ENCODE measurements around the gene C1orf226. TPM values are rescaled to one million over a fixed set of nuclear protein-coding genes. Genes with fewer than 3 reads are reported as not detected.
A peak's percentile ranks its signal among the peaks of the same experiment; 100 is the strongest.

Gene C1orf226
- total RNA-seq, 4 donors from 2014 or later: 0.13 to 4.0 (median 2.3) TPM

GRCh38 chr1:162389971-162390370 is 8.4 kb downstream of the C1orf226 start:
- H3K4me3 ChIP-seq (replicated peaks in 1 of 3): no peak overlapping the region
- no peaks in the 10 kb centered on the region for H3K36me3 ChIP-seq
- DNase-seq: no peak
- 75 to 76% methylated on average over 7 to 9 of the region's 9 CpGs for WGBS, 2 donors
- no peaks in the 10 kb centered on the region for H3K9me3 ChIP-seq
- no peaks in the 10 kb centered on the region for H3K4me1 ChIP-seq
- H3K27me3 ChIP-seq: no peaks in the 10 kb centered on the region
- intact Hi-C loops (cut with DNase I): loop anchor here (5.0 kb wide), 1 partner anchor 333 kb away; no protein-coding TSS in a partner anchor
- no peak overlapping the region for H3K27ac ChIP-seq
- TF ChIP-seq POLR2A (IDR thresholded peaks at IDR 0.05): no peak
- TF ChIP-seq, protein P1, sequence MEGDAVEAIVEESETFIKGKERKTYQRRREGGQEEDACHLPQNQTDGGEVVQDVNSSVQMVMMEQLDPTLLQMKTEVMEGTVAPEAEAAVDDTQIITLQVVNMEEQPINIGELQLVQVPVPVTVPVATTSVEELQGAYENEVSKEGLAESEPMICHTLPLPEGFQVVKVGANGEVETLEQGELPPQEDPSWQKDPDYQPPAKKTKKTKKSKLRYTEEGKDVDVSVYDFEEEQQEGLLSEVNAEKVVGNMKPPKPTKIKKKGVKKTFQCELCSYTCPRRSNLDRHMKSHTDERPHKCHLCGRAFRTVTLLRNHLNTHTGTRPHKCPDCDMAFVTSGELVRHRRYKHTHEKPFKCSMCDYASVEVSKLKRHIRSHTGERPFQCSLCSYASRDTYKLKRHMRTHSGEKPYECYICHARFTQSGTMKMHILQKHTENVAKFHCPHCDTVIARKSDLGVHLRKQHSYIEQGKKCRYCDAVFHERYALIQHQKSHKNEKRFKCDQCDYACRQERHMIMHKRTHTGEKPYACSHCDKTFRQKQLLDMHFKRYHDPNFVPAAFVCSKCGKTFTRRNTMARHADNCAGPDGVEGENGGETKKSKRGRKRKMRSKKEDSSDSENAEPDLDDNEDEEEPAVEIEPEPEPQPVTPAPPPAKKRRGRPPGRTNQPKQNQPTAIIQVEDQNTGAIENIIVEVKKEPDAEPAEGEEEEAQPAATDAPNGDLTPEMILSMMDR (IDR thresholded peaks at IDR 0.05): no peak

DNA sequence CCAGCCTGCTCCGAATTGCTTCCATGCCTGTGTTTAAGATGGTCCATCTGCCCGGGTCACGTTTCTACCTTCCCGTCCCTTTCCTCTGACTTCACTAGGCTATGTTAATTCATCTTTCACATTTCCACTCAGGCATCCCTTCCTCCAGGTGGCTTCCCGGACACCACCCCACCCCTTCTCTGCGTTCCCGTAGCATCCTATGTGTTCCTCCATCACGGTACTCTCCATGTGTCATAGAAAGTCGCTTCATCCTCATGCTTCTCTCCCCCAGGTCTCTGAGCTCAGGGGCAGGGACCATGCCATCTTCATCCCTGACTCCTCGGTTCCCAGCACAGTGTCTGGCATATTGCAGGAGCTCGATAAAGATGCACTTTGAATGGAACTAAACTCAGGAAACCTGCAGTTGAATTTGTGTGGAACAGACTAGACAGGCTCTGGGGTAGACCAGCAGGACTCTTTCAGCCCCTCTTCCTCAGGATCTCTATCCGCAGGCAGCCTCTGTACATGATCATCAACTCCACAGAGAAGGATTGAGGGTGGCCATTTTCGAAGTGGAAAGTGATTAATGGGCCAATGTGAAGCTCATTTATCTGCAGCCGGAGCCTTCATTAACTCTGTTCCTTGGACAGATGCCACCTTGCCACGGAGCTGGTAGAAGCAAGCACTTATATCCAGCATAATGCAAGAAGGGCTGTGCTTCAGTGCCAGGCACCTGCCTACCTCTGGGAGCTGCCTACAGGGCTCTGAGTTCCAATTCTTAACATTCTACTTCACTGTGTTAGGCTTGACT is 9.1 kb downstream of the C1orf226 start:
- DNase-seq: no peak
- 78 to 84% methylated on average over 15 of the region's 15 CpGs for WGBS, 2 donors
- TF ChIP-seq, protein P1 (IDR thresholded peaks at IDR 0.05): no peak
- no peak for TF ChIP-seq POLR2A (IDR thresholded peaks at IDR 0.05)
- intact Hi-C loops (cut with DNase I): loop anchor here (5.0 kb wide), 1 partner anchor 333 kb away; no protein-coding TSS in a partner anchor
- Histone ChIP-seq H3K9me3 (no peaks in the 10 kb centered on the region), H3K27me3 (no peaks in the 10 kb centered on the region), H3K27ac (no peak overlapping the region), H3K36me3 (no peaks in the 10 kb centered on the region), H3K4me1 (no peaks in the 10 kb centered on the region), H3K4me3 (replicated peaks in 1 of 3) (no peak overlapping the region)

DNA sequence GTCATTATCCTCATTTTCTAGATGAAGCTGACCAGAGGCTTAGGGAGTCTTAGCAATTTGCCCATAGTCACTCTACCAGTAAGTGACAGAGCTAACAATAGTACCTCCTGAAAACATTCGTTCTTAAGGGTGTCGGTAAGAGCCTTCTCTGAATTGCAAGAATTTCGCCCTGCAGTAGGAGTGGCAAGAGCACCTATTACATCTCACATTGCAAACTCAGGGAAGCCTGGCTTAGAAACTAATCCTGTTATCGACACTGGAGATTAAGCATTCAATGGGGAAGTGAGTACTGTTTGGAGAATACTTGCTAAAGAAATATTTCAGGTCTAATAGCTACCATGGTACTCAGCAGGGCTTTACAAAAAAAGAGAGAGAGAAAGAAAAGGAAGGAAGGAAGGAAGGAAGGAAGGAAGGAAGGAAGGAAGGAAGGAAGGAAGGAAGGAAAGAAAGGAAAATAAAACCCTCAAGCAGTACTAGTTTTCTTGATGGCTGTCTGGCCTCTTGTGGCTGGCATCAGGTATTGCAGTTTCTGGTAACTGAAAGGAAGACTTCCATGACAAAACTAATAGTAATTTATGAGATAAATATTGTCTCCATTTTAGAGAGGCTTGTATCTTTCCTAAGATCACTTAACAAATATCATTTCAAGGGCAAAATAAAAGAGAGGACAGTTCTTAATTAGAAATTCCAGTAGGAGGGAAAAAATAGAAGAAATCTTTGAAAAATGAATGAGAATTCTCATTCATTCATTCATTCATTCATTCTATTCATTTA is 10.4 kb downstream of the C1orf226 start:
- H3K4me3 ChIP-seq (replicated peaks in 1 of 3): no peak overlapping the region
- TF ChIP-seq, protein P1 (IDR thresholded peaks at IDR 0.05): peak; percentile 50 to 88 (median 67)
- TF ChIP-seq POLR2A (IDR thresholded peaks at IDR 0.05): no peak
- no peaks in the 10 kb centered on the region for H3K27me3 ChIP-seq
- H3K4me1 ChIP-seq: no peaks in the 10 kb centered on the region
- peak; percentile 19 to 44 for DNase-seq
- WGBS, 2 donors: 22 to 26% methylated on average over 4 of the region's 4 CpGs
- no peaks in the 10 kb centered on the region for H3K9me3 ChIP-seq
- H3K36me3 ChIP-seq: no peaks in the 10 kb centered on the region
- no peak overlapping the region for H3K27ac ChIP-seq
- intact Hi-C loops (cut with DNase I): loop anchor here (5.0 kb wide), 1 partner anchor 335 kb away; no protein-coding TSS in a partner anchor

DNA sequence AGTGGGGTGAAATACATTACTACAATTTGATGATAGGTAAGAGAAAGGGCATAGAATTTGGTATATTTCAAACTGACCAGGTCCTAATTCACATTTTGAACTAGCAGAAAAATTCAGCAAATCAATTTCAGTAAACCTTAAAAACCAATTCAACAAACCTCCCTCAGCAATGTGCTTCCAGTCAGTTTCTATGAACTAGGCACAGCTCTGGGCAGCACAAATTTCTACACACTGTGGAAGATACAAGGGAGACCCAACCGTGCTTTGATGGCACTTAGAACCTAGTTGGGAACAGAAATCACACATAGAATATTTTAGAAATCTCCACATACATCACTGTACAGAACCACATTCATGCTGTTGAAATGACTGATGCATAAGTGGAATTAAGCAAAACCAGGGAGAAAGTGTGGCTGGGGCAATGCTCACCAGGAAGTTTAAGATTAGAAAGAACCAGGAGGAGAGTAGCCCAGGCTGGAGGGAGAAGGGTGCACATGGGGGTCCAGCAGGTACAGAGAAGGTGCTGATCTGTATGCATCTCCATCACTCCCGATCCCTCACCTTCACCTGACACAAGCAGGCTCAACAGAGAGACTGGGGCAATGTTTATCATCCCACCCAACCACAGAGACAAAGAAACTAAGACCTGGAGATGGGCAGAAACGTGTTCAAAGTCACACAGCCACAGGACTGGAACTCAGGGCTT is 14.8 kb downstream of the C1orf226 start:
- Histone ChIP-seq H3K36me3 (no peaks in the 10 kb centered on the region), H3K4me3 (replicated peaks in 1 of 3) (no peak overlapping the region), H3K27me3 (no peaks in the 10 kb centered on the region), H3K4me1 (no peaks in the 10 kb centered on the region), H3K9me3 (no peaks in the 10 kb centered on the region), H3K27ac (no peak overlapping the region)
- intact Hi-C loops (cut with DNase I): no loop called here
- no peak for TF ChIP-seq POLR2A (IDR thresholded peaks at IDR 0.05)
- TF ChIP-seq, protein P1 (IDR thresholded peaks at IDR 0.05): no peak
- 79 to 83% methylated on average over 3 of the region's 3 CpGs for WGBS, 2 donors
- DNase-seq: no peak

Data from thyroid gland (tissue), 4 donors.